ENCODE results near the gene HECW1. TPM values are rescaled to one million over a fixed set of nuclear protein-coding genes. Genes with fewer than 3 reads are reported as not detected.
"Not testable (repeated sequence)": the region's sequence is repeated elsewhere in the genome, so short reads cannot be mapped to it uniquely, and the experiment has no call there.

The HECW1 gene
- total RNA-seq, 1 donor from 2014 or later: 54.7 TPM

GRCh38 chr7:43584195-43584586 lies 471.7 kb downstream of the HECW1 start:
- no peak for DNase-seq

GRCh38 chr7:43584733-43585132 lies 472.3 kb downstream of the HECW1 start:
- DNase-seq: not testable (repeated sequence)

GRCh38 chr7:43585562-43585961 lies 473.1 kb downstream of the HECW1 start:
- no peak for DNase-seq

- DNase-seq: no peak
Measured at GRCh38 chr7:43586251-43586900, 473.9 kb downstream of the HECW1 start.

- DNase-seq: no peak
Measured at GRCh38 chr7:43588477-43589132, 476.2 kb downstream of the HECW1 start.

- no peak for DNase-seq
Measured at GRCh38 chr7:43589133-43589478, 476.7 kb downstream of the HECW1 start.

- no peak for DNase-seq
Measured at GRCh38 chr7:43589728-43590127, 477.3 kb downstream of the HECW1 start.

GRCh38 chr7:43590862-43591557 lies 478.6 kb downstream of the HECW1 start:
- DNase-seq: no peak

GRCh38 chr7:43591558-43592180 lies 479.2 kb downstream of the HECW1 start:
- DNase-seq: no peak

- DNase-seq: no peak
Measured at GRCh38 chr7:43592326-43592725, 479.9 kb downstream of the HECW1 start.

- DNase-seq: no peak
Measured at GRCh38 chr7:43593010-43593409, 480.6 kb downstream of the HECW1 start.

- DNase-seq: no peak
Measured at GRCh38 chr7:43594020-43594419, 481.6 kb downstream of the HECW1 start.

GRCh38 chr7:43596426-43596825 lies 484.0 kb downstream of the HECW1 start:
- DNase-seq: not testable (repeated sequence)

GRCh38 chr7:43600056-43600455 lies 487.6 kb downstream of the HECW1 start:
- DNase-seq: no peak

- no peak for DNase-seq
Measured at GRCh38 chr7:43602256-43602655, 489.8 kb downstream of the HECW1 start.

- DNase-seq: no peak
Measured at GRCh38 chr7:43604251-43604650, 491.8 kb downstream of the HECW1 start.

- DNase-seq: no peak
Measured at GRCh38 chr7:43609097-43609496, 496.6 kb downstream of the HECW1 start.

- DNase-seq: no peak
Measured at GRCh38 chr7:43612128-43612527, 499.7 kb downstream of the HECW1 start.

GRCh38 chr7:43612599-43613589 lies 500.4 kb downstream of the HECW1 start:
- DNase-seq: no peak
